Measurements from ENCODE around the gene ARRB2. TPM values are rescaled to one million over a fixed set of nuclear protein-coding genes. Genes with fewer than 3 reads are reported as not detected.

ARRB2 gene
- total and polyA plus RNA-seq, 2 of the 8 experiments (the other 6 are each of a cell fraction or from before 2014, with no cell fraction given), result 72.4 to 101 TPM

GRCh38 chr17:4717791-4718190 is 7.4 kb downstream of the ARRB2 start:
- DNase-seq (ENCODE audit: low read depth in 1 of 2, low spot score in 2 of 2), result no peak
- TF ChIP-seq SUZ12 (IDR thresholded peaks at IDR 0.05; ENCODE audit: low read length) (no peak), POLR2AphosphoS5 (IDR thresholded peaks at IDR 0.05; ENCODE audit: low read depth, low read length) (no peak), GABPA (IDR thresholded peaks at IDR 0.05; ENCODE audit: borderline replicate concordance, insufficient read depth, low read length) (no peak), NRF1 (IDR thresholded peaks at IDR 0.05; ENCODE audit: low read depth, low read length) (no peak), YY1 (IDR thresholded peaks at IDR 0.05; ENCODE audit: low read depth, low read length) (no peak), USF2 (IDR thresholded peaks at IDR 0.05; ENCODE audit: low read length) (no peak), ATF2 (IDR thresholded peaks at IDR 0.05; ENCODE audit: low read length) (no peak), BCL11A (IDR thresholded peaks at IDR 0.05; ENCODE audit: low read depth in 2 of 2, low read length in 2 of 2) (no peak), SIRT6 (IDR thresholded peaks at IDR 0.05; ENCODE audit: low read length) (no peak), NANOG (IDR thresholded peaks at IDR 0.05; ENCODE audit: insufficient read depth, low read depth, low read length, poor library complexity, severe bottlenecking) (no peak), RBBP5 (IDR thresholded peaks at IDR 0.05; ENCODE audit: borderline replicate concordance, low read depth, low read length) (no peak), EZH2 (IDR thresholded peaks at IDR 0.05; ENCODE audit: low read depth, low read length, severe bottlenecking) (no peak)
- no peak for FAIRE-seq

More at GRCh38 chr17:4717791-4718190, 7.4 kb downstream of the ARRB2 start:
- Histone ChIP-seq H3K56ac (replicated peaks; ENCODE audit: insufficient read length, low read depth, low read length) (no peak overlapping the region), H4K20me1 (replicated peaks in 1 of 2; ENCODE audit: control insufficient read depth in 1 of 2, insufficient read depth in 2 of 2, low read length in 2 of 2) (peaks cover 0 to 2% of the 10 kb centered on the region in 2 experiments), H2BK20ac (ENCODE audit: low read length) (no peak overlapping the region), H3K9ac (replicated peaks in 1 of 4; ENCODE audit: extremely low read depth in 1 of 4, low read depth in 3 of 4, low read length in 3 of 4) (no peak overlapping the region), H2BK5ac (ENCODE audit: low read depth, low read length) (no peak overlapping the region), H3K9me3 (ENCODE audit: insufficient read depth in 2 of 2, low read depth in 1 of 2, low read length in 1 of 2) (no peaks in the 10 kb centered on the region), H2BK12ac (ENCODE audit: low read depth, low read length) (no peak overlapping the region), H3K23ac (ENCODE audit: insufficient read length) (no peak overlapping the region), H3K4ac (replicated peaks; ENCODE audit: insufficient read length, low read depth, low read length) (no peak overlapping the region), H3K14ac (ENCODE audit: insufficient read length) (no peak overlapping the region), H2BK15ac (ENCODE audit: low read length) (no peak overlapping the region), H4K8ac (ENCODE audit: extremely low read depth, insufficient read depth, low read length) (no peak overlapping the region), H3K23me2 (ENCODE audit: low read depth, low read length) (no peaks in the 10 kb centered on the region), H3K36me3 (ENCODE audit: control insufficient read depth in 2 of 4, insufficient read depth in 4 of 4, low read length in 3 of 4) (peaks cover 0 to 36% (median 18%) of the 10 kb centered on the region in 4 experiments; a peak in 7 of 8 replicates), H3K18ac (ENCODE audit: extremely low read depth, low read length) (no peak overlapping the region), H3K4me1 (replicated peaks in 1 of 4; ENCODE audit: control insufficient read depth in 3 of 4, insufficient read depth in 4 of 4, low read length in 3 of 4) (no peaks in the 10 kb centered on the region), H3K79me2 (ENCODE audit: control insufficient read depth in 1 of 2, insufficient read depth in 2 of 2, low read length in 2 of 2) (peaks cover 0 to 3% of the 10 kb centered on the region in 2 experiments; a peak in 1 of 4 replicates), H4K91ac (replicated peaks; ENCODE audit: insufficient read length, low read length) (no peak overlapping the region), H3K4me3 (ENCODE audit: extremely low read depth in 1 of 4, insufficient read depth in 2 of 4, low read depth in 3 of 4, low read length in 4 of 4) (no peak overlapping the region), H2BK120ac (replicated peaks; ENCODE audit: low read depth, low read length) (no peak overlapping the region), H3K27ac (ENCODE audit: low read depth, low read length) (no peak overlapping the region), H3K4me2 (ENCODE audit: insufficient read depth in 1 of 2, low read depth in 2 of 2, low read length in 2 of 2) (no peak overlapping the region), H2AK5ac (ENCODE audit: low read depth, low read length) (no peak overlapping the region), H4K5ac (ENCODE audit: insufficient read length, low read depth, low read length) (no peak overlapping the region), H3K79me1 (ENCODE audit: low read depth, low read length) (no peaks in the 10 kb centered on the region; the same call in 1 of the 2 replicates), H2AFZ (ENCODE audit: low read length) (no peak overlapping the region), H3K27me3 (replicated peaks in 1 of 4; ENCODE audit: control insufficient read depth in 3 of 4, extremely low read depth in 1 of 4, insufficient read depth in 3 of 4, low read length in 3 of 4) (no peaks in the 10 kb centered on the region)
- CTCF ChIA-PET (ENCODE audit: partially characterized antibody), result no interaction called here
- 88% methylated on average over 16 of the region's 17 CpGs; no CpG with 5 or more reads in 1 of the 2 experiments for WGBS, 2 experiments (ENCODE audit: extremely low coverage in 1 of 2, insufficient coverage in 1 of 2, insufficient read length in 1 of 2, insufficient replicate concordance in 2 of 2, low coverage in 1 of 2, low lambda C conversion rate in 2 of 2, missing lambda C conversion rate in 1 of 2)
- POLR2A ChIA-PET (ENCODE audit: partially characterized antibody), result no interaction called here

All from H1 (cell line).